IMR-90 (cell line): ENCODE data around the gene GALNT14. TPM values are rescaled to one million over a fixed set of nuclear protein-coding genes. Genes with fewer than 3 reads are reported as not detected.

Source experiments
- ATAC-seq: fragments of 200-7000 bp; cut with Tn5 transposase; 2 replicates; pipeline ENCODE4 v1.9.1; 2020; ENCODE audit warnings: low read depth, mild to moderate bottlenecking, moderate library complexity
- BruUV-seq: library from RNA; stranded (reverse); fragments of 400-500 nt; replicated peaks from 2 replicates; lab custom pipeline; 2021; lab: Mats Ljungman, UMichigan
- CTCF ChIA-PET: fragments of 300-600 bp; formaldehyde crosslinking; extraction: SDS; loops from one replicate; lab custom pipeline; 2021; ENCODE audit warnings: antibody characterized with exemption; lab: Yijun Ruan, JAX
- POLR2A ChIA-PET: fragments of 300-600 bp; sonication (Branson Sonifier 250); formaldehyde crosslinking; loops from one replicate; lab custom pipeline; 2022; ENCODE audit warnings: antibody characterized with exemption; ENCODE audit not compliant: unreplicated experiment; lab: Charles Lee
- DNase-seq: peaks from one replicate; pipeline ENCODE4 v3.0.0; 2013
- H2AFZ ChIP-seq: replicated peaks from 2 replicates; pipeline ENCODE3; 2013; ENCODE audit warnings: low read length, mild to moderate bottlenecking; ENCODE audit not compliant: poor library complexity
- H2AK5ac ChIP-seq: 2 replicates; pipeline ENCODE4 v1.6.1; 2013; ENCODE audit warnings: low read depth, low read length, inconsistent platforms
- H2AK9ac ChIP-seq: replicated peaks from 2 replicates; pipeline ENCODE3; 2013; ENCODE audit warnings: mild to moderate bottlenecking, low read depth, low read length, moderate library complexity; ENCODE audit not compliant: poor library complexity
- H2BK120ac ChIP-seq: 2 replicates; pipeline ENCODE4 v1.6.1; 2013; ENCODE audit warnings: low read depth, low read length, inconsistent platforms
- H2BK15ac ChIP-seq: 3 replicates; pipeline ENCODE4 v1.6.1; 2013; ENCODE audit warnings: low read depth, low read length, inconsistent platforms
- H2BK20ac ChIP-seq: 2 replicates; pipeline ENCODE4 v1.6.1; 2013; ENCODE audit warnings: low read depth, mild to moderate bottlenecking, inconsistent platforms, low read length, moderate library complexity
- H2BK5ac ChIP-seq: 2 replicates; pipeline ENCODE4 v1.6.1; 2013; ENCODE audit warnings: mild to moderate bottlenecking, low read depth, low read length, inconsistent platforms; ENCODE audit not compliant: poor library complexity, severe bottlenecking
- H3K14ac ChIP-seq: replicated peaks from 2 replicates; pipeline ENCODE4 v1.6.1; 2013; ENCODE audit warnings: low read depth, low read length, inconsistent platforms
- H3K18ac ChIP-seq: 2 replicates; pipeline ENCODE4 v1.6.1; 2013; ENCODE audit warnings: low read depth, low read length, control low read depth
- H3K23ac ChIP-seq: 2 replicates; pipeline ENCODE4 v1.6.1; 2013; ENCODE audit warnings: low read depth, low read length, inconsistent platforms
- H3K27ac ChIP-seq: 2 replicates; pipeline ENCODE4 v1.5.1; 2013; ENCODE audit warnings: mild to moderate bottlenecking, control low read depth, low read length; ENCODE audit not compliant: insufficient read depth
- H3K27me3 ChIP-seq: 2 replicates; pipeline ENCODE4 v1.6.1; 2013; ENCODE audit warnings: low read length; ENCODE audit not compliant: control insufficient read depth, insufficient read depth
- H3K36me3 ChIP-seq: 2 replicates; pipeline ENCODE4 v1.6.1; 2013; ENCODE audit warnings: low read length, mixed read lengths; ENCODE audit not compliant: control insufficient read depth, insufficient read depth
- H3K4ac ChIP-seq: 2 replicates; pipeline ENCODE4 v1.6.1; 2013; ENCODE audit warnings: low read depth, low read length, inconsistent platforms
- H3K4me1 ChIP-seq: 2 replicates; pipeline ENCODE4 v1.6.1; 2013; ENCODE audit warnings: low read length, mixed read lengths; ENCODE audit not compliant: control insufficient read depth, insufficient read depth
- H3K4me2 ChIP-seq: 2 replicates; pipeline ENCODE4 v1.6.1; 2013; ENCODE audit warnings: low read depth, mild to moderate bottlenecking, control low read depth, low read length, moderate library complexity
- H3K4me3 ChIP-seq: 2 replicates; pipeline ENCODE4 v1.5.1; 2013; ENCODE audit warnings: low read depth, mild to moderate bottlenecking, control low read depth, low read length, moderate library complexity; ENCODE audit not compliant: insufficient read depth
- H3K56ac ChIP-seq: 2 replicates; pipeline ENCODE4 v1.6.1; 2013; ENCODE audit warnings: low read length, inconsistent platforms; ENCODE audit not compliant: insufficient read depth; ENCODE audit errors: extremely low read depth
- H3K79me1 ChIP-seq, 2 experiments: 2 replicates each; pipeline ENCODE4 v1.6.1; 2013; ENCODE audit warnings: low read length in 2 of 2, inconsistent platforms in 1 of 2, low read depth in 1 of 2
- H3K9ac ChIP-seq: 2 replicates; pipeline ENCODE4 v1.6.1; 2013; ENCODE audit warnings: low read depth, low read length, control low read depth
- H3K9me1 ChIP-seq: 2 replicates; pipeline ENCODE4 v1.6.1; 2013; ENCODE audit warnings: low read length, inconsistent platforms; ENCODE audit not compliant: insufficient read depth
- H3K9me3 ChIP-seq: 2 replicates; pipeline ENCODE4 v1.6.1; 2013; ENCODE audit warnings: low read length; ENCODE audit not compliant: control insufficient read depth, insufficient read depth
- H4K20me1 ChIP-seq: 2 replicates; pipeline ENCODE4 v1.6.1; 2013; ENCODE audit warnings: low read length, inconsistent platforms; ENCODE audit not compliant: insufficient read depth
- H4K5ac ChIP-seq: 2 replicates; pipeline ENCODE4 v1.6.1; 2013; ENCODE audit warnings: mild to moderate bottlenecking, low read depth, low read length, control low read depth
- H4K8ac ChIP-seq, 2 experiments: 2 replicates each; pipeline ENCODE4 v1.6.1; 2013; ENCODE audit warnings: low read depth in 2 of 2, low read length in 2 of 2, control low read depth in 1 of 2, inconsistent platforms in 1 of 2
- H4K91ac ChIP-seq: 2 replicates; pipeline ENCODE4 v1.6.1; 2013; ENCODE audit warnings: low read depth, low read length, inconsistent platforms; ENCODE audit not compliant: insufficient read depth
- BHLHE40 ChIP-seq: fragments of 150-350 bp; IDR thresholded peaks from 2 replicates; pipeline ENCODE4 v1.6.1; 2016; ENCODE audit warnings: mild to moderate bottlenecking, low read depth, low read length
- CEBPB ChIP-seq: IDR thresholded peaks from 2 replicates; pipeline ENCODE4 v1.6.1; 2012; ENCODE audit warnings: low read depth, low read length, improper control_type of control experiment
- CHD1 ChIP-seq: IDR thresholded peaks from 2 replicates; pipeline ENCODE4 v1.6.1; 2012; ENCODE audit warnings: low read depth, low read length, improper control_type of control experiment
- CTCF ChIP-seq: conservative IDR thresholded peaks from 2 replicates; pipeline ENCODE4 v1.5.1; 2012; ENCODE audit warnings: mild to moderate bottlenecking, low read depth, low read length, improper control_type of control experiment
- FOS ChIP-seq: fragments of 150-350 bp; IDR thresholded peaks from 2 replicates; pipeline ENCODE4 v1.6.1; 2016; ENCODE audit warnings: low read depth, low read length
- MAFK ChIP-seq: IDR thresholded peaks from 2 replicates; pipeline ENCODE4 v1.6.1; 2012; ENCODE audit warnings: low read depth, low read length, improper control_type of control experiment
- MAZ ChIP-seq: IDR thresholded peaks from 2 replicates; pipeline ENCODE4 v1.6.1; 2012; ENCODE audit warnings: low read depth, mild to moderate bottlenecking, low read length, improper control_type of control experiment, moderate library complexity, borderline replicate concordance
- MXI1 ChIP-seq: IDR thresholded peaks from 2 replicates; pipeline ENCODE4 v1.6.1; 2012; ENCODE audit warnings: low read depth, mild to moderate bottlenecking, low read length, moderate library complexity, borderline replicate concordance
- NFE2L2 ChIP-seq: fragments of 150-350 bp; IDR thresholded peaks from 2 replicates; pipeline ENCODE4 v1.6.1; 2016; ENCODE audit warnings: low read depth, mild to moderate bottlenecking, low read length
- POLR2A ChIP-seq: IDR thresholded peaks from 2 replicates; pipeline ENCODE4 v1.6.1; 2012; ENCODE audit warnings: mild to moderate bottlenecking, low read depth, low read length
- RAD21 ChIP-seq: IDR thresholded peaks from 2 replicates; pipeline ENCODE4 v1.6.1; 2012; ENCODE audit warnings: low read length, improper control_type of control experiment
- RCOR1 ChIP-seq: IDR thresholded peaks from 2 replicates; pipeline ENCODE4 v1.6.1; 2012; ENCODE audit warnings: mild to moderate bottlenecking, low read length, improper control_type of control experiment; ENCODE audit not compliant: insufficient replicate concordance
- RFX5 ChIP-seq: IDR thresholded peaks from 2 replicates; pipeline ENCODE4 v1.8.0; 2012; ENCODE audit warnings: low read depth, mild to moderate bottlenecking, low read length, moderate library complexity
- SMC3 ChIP-seq: fragments of 150-350 bp; IDR thresholded peaks from 2 replicates; pipeline ENCODE4 v1.6.1; 2016; ENCODE audit warnings: low read depth, mild to moderate bottlenecking, antibody characterized with exemption, low read length, moderate library complexity
- WGBS, 2 experiments: methylation state at CpG; one replicate each; pipeline versions ENCODE4 v1.1.5 to v1.1.7; 2013; ENCODE audit warnings: missing lambda C conversion rate in 2 of 2; ENCODE audit not compliant: insufficient read length in 1 of 2; ENCODE audit errors: extremely low coverage in 2 of 2; 5-methylcytosine and 5-hydroxymethylcytosine counted together
- dilution Hi-C: fragments of 300-500 bp; cut with HindIII; formaldehyde crosslinking; loops from one replicate; pipeline ENCODE4 v1.14.3; 2018; ENCODE audit warnings: low sequenced_read_pairs; ENCODE audit not compliant: unreplicated experiment
- in situ Hi-C: fragments of 300-500 bp; cut with MboI; formaldehyde crosslinking; loops from 3 replicates; pipeline ENCODE4 v1.14.3; 2019; ENCODE audit warnings: low sequenced_read_pairs, inconsistent platforms, mixed read lengths
- intact Hi-C: fragments of 100-400 bp; cut with micrococcal nuclease; formaldehyde crosslinking; loops from 2 replicates; pipeline ENCODE4 v1.10.0; 2022
- polyA plus RNA-seq, 3 experiments: library from polyadenylated mRNA; depleted of rRNA; stranded (reverse); fragments of >200 nt; gene quantifications; 2 replicates each; pipeline ENCODE4 v1.2.3, GENCODE V29; 2012; ENCODE audit warnings: low replicate concordance in 1 of 3
- total RNA-seq: library from RNA; depleted of rRNA; stranded (reverse); fragments of >200 nt; gene quantifications from 2 replicates; pipeline ENCODE4 v1.2.3, GENCODE V29; 2012
- TF ChIP-seq, protein P1 (sequence below): fragments of 150-350 bp; IDR thresholded peaks from 2 replicates; pipeline ENCODE4 v1.6.1; 2016; ENCODE audit warnings: low read depth, mild to moderate bottlenecking, low read length, moderate library complexity, borderline replicate concordance

GALNT14 gene
- total and polyA plus RNA-seq, 2 of the 4 experiments (the other 2 are of a cell fraction): 0.15 to 0.18 TPM

- TF ChIP-seq RAD21: no peak
- TF ChIP-seq MAFK: no peak
- TF ChIP-seq, protein P1, sequence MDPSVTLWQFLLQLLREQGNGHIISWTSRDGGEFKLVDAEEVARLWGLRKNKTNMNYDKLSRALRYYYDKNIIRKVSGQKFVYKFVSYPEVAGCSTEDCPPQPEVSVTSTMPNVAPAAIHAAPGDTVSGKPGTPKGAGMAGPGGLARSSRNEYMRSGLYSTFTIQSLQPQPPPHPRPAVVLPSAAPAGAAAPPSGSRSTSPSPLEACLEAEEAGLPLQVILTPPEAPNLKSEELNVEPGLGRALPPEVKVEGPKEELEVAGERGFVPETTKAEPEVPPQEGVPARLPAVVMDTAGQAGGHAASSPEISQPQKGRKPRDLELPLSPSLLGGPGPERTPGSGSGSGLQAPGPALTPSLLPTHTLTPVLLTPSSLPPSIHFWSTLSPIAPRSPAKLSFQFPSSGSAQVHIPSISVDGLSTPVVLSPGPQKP: no peak
- no peak for TF ChIP-seq RCOR1
- TF ChIP-seq RFX5: no peak
- TF ChIP-seq NFE2L2: no peak
- no peak for TF ChIP-seq SMC3
- TF ChIP-seq CHD1: no peak
- no peak for TF ChIP-seq BHLHE40
- TF ChIP-seq CTCF: no peak
- TF ChIP-seq POLR2A: no peak
- no peak for TF ChIP-seq CEBPB
- no peak for TF ChIP-seq FOS
- TF ChIP-seq MAZ: no peak
- TF ChIP-seq MXI1: no peak
- Histone ChIP-seq H3K56ac (no peak overlapping the region), H3K9ac (no peak overlapping the region), H3K4ac (no peak overlapping the region), H4K5ac (no peak overlapping the region), H4K91ac (no peak overlapping the region), H3K27ac (no peak overlapping the region), H3K79me1 (no peaks in the 10 kb centered on the region), H2AK5ac (no peak overlapping the region), H2BK120ac (no peak overlapping the region), H2BK5ac (no peak overlapping the region), H2BK20ac (no peak overlapping the region), H3K9me1 (no peaks in the 10 kb centered on the region), H3K36me3 (no peaks in the 10 kb centered on the region), H3K4me3 (no peak overlapping the region), H3K9me3 (no peaks in the 10 kb centered on the region), H4K8ac (no peak overlapping the region), H2BK15ac (no peak overlapping the region), H3K4me2 (no peak overlapping the region), H2AK9ac (no peak overlapping the region), H3K27me3 (no peaks in the 10 kb centered on the region), H4K20me1 (no peaks in the 10 kb centered on the region), H3K18ac (no peak overlapping the region), H3K14ac (no peak overlapping the region), H2AFZ (no peak overlapping the region), H3K23ac (no peak overlapping the region), H3K4me1 (no peaks in the 10 kb centered on the region)
- dilution Hi-C loops (no loop called here), in situ Hi-C loops (loop anchor here (10.0 to 25.0 kb wide), 2 partner anchors 469 to 654 kb away; no protein-coding TSS in a partner anchor), intact Hi-C loops (no loop called here)
- DNase-seq (no peak), ATAC-seq (no peak)
- 62% methylated on average over 7 of the region's 10 CpGs; no CpG with 5 or more reads in 1 of the 2 experiments for WGBS, 2 experiments
- BruUV-seq: no TSS peak
- CTCF ChIA-PET: no interaction called here
- POLR2A ChIA-PET: no interaction called here
Measured at GRCh38 chr2:30865892-30866681, 272.2 kb downstream of the GALNT14 start.
